ENCODE measurements around the gene RARRES1. TPM values are rescaled to one million over a fixed set of nuclear protein-coding genes. Genes with fewer than 3 reads are reported as not detected.

The RARRES1 gene
- total and polyA plus RNA-seq, 2 experiments from 2014 or later, result 0.10 to 0.82 TPM

DNA sequence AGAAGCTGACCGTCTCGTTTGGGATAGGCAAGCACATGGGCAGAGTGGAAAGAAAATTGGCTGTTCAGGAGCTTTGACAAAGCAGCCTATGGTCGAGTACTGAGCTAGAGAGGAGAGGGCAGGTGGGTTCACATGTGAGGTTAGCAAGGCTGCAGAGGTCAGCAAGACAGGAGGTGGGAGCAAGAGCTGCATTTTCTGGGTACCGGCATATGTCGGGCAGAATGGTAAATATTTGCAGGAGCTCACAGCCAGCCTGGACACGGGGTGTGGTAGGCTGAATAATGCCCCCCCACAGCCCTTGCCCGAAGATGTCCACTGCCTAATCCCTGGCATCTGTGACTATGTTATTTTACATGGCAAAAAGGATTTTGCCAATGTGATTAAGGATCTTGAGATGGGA lies 8.3 kb downstream of the RARRES1 start:
- no peaks in the 10 kb centered on the region for H3K27me3 ChIP-seq (ENCODE audit: insufficient read depth)
- TF ChIP-seq, protein P1, sequence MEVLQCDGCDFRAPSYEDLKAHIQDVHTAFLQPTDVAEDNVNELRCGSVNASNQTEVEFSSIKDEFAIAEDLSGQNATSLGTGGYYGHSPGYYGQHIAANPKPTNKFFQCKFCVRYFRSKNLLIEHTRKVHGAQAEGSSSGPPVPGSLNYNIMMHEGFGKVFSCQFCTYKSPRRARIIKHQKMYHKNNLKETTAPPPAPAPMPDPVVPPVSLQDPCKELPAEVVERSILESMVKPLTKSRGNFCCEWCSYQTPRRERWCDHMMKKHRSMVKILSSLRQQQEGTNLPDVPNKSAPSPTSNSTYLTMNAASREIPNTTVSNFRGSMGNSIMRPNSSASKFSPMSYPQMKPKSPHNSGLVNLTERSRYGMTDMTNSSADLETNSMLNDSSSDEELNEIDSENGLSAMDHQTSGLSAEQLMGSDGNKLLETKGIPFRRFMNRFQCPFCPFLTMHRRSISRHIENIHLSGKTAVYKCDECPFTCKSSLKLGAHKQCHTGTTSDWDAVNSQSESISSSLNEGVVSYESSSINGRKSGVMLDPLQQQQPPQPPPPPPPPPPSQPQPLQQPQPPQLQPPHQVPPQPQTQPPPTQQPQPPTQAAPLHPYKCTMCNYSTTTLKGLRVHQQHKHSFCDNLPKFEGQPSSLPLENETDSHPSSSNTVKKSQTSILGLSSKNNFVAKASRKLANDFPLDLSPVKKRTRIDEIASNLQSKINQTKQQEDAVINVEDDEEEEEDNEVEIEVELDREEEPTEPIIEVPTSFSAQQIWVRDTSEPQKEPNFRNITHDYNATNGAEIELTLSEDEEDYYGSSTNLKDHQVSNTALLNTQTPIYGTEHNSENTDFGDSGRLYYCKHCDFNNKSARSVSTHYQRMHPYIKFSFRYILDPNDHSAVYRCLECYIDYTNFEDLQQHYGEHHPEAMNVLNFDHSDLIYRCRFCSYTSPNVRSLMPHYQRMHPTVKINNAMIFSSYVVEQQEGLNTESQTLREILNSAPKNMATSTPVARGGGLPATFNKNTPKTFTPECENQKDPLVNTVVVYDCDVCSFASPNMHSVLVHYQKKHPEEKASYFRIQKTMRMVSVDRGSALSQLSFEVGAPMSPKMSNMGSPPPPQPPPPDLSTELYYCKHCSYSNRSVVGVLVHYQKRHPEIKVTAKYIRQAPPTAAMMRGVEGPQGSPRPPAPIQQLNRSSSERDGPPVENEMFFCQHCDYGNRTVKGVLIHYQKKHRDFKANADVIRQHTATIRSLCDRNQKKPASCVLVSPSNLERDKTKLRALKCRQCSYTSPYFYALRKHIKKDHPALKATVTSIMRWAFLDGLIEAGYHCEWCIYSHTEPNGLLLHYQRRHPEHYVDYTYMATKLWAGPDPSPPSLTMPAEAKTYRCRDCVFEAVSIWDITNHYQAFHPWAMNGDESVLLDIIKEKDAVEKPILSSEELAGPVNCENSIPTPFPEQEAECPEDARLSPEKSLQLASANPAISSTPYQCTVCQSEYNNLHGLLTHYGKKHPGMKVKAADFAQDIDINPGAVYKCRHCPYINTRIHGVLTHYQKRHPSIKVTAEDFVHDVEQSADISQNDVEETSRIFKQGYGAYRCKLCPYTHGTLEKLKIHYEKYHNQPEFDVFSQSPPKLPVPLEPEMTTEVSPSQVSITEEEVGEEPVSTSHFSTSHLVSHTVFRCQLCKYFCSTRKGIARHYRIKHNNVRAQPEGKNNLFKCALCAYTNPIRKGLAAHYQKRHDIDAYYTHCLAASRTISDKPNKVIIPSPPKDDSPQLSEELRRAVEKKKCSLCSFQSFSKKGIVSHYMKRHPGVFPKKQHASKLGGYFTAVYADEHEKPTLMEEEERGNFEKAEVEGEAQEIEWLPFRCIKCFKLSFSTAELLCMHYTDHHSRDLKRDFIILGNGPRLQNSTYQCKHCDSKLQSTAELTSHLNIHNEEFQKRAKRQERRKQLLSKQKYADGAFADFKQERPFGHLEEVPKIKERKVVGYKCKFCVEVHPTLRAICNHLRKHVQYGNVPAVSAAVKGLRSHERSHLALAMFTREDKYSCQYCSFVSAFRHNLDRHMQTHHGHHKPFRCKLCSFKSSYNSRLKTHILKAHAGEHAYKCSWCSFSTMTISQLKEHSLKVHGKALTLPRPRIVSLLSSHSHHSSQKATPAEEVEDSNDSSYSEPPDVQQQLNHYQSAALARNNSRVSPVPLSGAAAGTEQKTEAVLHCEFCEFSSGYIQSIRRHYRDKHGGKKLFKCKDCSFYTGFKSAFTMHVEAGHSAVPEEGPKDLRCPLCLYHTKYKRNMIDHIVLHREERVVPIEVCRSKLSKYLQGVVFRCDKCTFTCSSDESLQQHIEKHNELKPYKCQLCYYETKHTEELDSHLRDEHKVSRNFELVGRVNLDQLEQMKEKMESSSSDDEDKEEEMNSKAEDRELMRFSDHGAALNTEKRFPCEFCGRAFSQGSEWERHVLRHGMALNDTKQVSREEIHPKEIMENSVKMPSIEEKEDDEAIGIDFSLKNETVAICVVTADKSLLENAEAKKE (CRISPR knock-in tag; IDR thresholded peaks at IDR 0.05), result no peak
- TF ChIP-seq EZH2 (IDR thresholded peaks at IDR 0.05; ENCODE audit: low read depth, unreplicated experiment) (no peak), ZNF114 (CRISPR knock-in tag; IDR thresholded peaks at IDR 0.05) (no peak), NANOG (IDR thresholded peaks at IDR 0.05; ENCODE audit: borderline replicate concordance) (no peak), POLR2AphosphoS5 (IDR thresholded peaks at IDR 0.05; ENCODE audit: low read depth) (no peak), ZNF331 (CRISPR knock-in tag; IDR thresholded peaks at IDR 0.05; ENCODE audit: low read depth) (no peak), STAT1 (IDR thresholded peaks at IDR 0.05; ENCODE audit: unreplicated experiment) (no peak), CREB1 (CRISPR knock-in tag; IDR thresholded peaks at IDR 0.05; ENCODE audit: low read depth) (no peak), JUNB (IDR thresholded peaks at IDR 0.05; ENCODE audit: unreplicated experiment) (no peak), EZH2phosphoT487 (IDR thresholded peaks at IDR 0.05; ENCODE audit: unreplicated experiment) (no peak)
- TF ChIP-seq, protein P2, sequence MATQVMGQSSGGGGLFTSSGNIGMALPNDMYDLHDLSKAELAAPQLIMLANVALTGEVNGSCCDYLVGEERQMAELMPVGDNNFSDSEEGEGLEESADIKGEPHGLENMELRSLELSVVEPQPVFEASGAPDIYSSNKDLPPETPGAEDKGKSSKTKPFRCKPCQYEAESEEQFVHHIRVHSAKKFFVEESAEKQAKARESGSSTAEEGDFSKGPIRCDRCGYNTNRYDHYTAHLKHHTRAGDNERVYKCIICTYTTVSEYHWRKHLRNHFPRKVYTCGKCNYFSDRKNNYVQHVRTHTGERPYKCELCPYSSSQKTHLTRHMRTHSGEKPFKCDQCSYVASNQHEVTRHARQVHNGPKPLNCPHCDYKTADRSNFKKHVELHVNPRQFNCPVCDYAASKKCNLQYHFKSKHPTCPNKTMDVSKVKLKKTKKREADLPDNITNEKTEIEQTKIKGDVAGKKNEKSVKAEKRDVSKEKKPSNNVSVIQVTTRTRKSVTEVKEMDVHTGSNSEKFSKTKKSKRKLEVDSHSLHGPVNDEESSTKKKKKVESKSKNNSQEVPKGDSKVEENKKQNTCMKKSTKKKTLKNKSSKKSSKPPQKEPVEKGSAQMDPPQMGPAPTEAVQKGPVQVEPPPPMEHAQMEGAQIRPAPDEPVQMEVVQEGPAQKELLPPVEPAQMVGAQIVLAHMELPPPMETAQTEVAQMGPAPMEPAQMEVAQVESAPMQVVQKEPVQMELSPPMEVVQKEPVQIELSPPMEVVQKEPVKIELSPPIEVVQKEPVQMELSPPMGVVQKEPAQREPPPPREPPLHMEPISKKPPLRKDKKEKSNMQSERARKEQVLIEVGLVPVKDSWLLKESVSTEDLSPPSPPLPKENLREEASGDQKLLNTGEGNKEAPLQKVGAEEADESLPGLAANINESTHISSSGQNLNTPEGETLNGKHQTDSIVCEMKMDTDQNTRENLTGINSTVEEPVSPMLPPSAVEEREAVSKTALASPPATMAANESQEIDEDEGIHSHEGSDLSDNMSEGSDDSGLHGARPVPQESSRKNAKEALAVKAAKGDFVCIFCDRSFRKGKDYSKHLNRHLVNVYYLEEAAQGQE (IDR thresholded peaks at IDR 0.05; ENCODE audit: unreplicated experiment), result no peak
- TF ChIP-seq, protein P3, sequence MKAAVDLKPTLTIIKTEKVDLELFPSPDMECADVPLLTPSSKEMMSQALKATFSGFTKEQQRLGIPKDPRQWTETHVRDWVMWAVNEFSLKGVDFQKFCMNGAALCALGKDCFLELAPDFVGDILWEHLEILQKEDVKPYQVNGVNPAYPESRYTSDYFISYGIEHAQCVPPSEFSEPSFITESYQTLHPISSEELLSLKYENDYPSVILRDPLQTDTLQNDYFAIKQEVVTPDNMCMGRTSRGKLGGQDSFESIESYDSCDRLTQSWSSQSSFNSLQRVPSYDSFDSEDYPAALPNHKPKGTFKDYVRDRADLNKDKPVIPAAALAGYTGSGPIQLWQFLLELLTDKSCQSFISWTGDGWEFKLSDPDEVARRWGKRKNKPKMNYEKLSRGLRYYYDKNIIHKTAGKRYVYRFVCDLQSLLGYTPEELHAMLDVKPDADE (IDR thresholded peaks at IDR 0.05), result no peak
- TF ChIP-seq, protein P4, sequence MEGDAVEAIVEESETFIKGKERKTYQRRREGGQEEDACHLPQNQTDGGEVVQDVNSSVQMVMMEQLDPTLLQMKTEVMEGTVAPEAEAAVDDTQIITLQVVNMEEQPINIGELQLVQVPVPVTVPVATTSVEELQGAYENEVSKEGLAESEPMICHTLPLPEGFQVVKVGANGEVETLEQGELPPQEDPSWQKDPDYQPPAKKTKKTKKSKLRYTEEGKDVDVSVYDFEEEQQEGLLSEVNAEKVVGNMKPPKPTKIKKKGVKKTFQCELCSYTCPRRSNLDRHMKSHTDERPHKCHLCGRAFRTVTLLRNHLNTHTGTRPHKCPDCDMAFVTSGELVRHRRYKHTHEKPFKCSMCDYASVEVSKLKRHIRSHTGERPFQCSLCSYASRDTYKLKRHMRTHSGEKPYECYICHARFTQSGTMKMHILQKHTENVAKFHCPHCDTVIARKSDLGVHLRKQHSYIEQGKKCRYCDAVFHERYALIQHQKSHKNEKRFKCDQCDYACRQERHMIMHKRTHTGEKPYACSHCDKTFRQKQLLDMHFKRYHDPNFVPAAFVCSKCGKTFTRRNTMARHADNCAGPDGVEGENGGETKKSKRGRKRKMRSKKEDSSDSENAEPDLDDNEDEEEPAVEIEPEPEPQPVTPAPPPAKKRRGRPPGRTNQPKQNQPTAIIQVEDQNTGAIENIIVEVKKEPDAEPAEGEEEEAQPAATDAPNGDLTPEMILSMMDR (conservative IDR thresholded peaks at IDR 0.05; ENCODE audit: low read depth in 2 of 2), result no peak
- H3K27ac Mint-ChIP-seq, result no peak overlapping the region
- peaks cover 5% of the 10 kb centered on the region; the same call in 1 of the 2 replicates for H3K4me1 ChIP-seq (ENCODE audit: insufficient read depth)
- no peaks in the 10 kb centered on the region for H3F3A ChIP-seq (replicated peaks; ENCODE audit: low read depth)
- DNase-seq (ENCODE audit: low spot score) (no peak), ATAC-seq (no peak)
- H3K36me3 Mint-ChIP-seq (ENCODE audit: low read depth), result peaks cover 18% of the 10 kb centered on the region
- no peaks in the 10 kb centered on the region for H3K9me2 ChIP-seq (ENCODE audit: insufficient read depth)
- no peak overlapping the region for H3K27ac ChIP-seq (ENCODE audit: low read depth)
- no peaks in the 10 kb centered on the region for H3K9me3 Mint-ChIP-seq
- no peaks in the 10 kb centered on the region for H3K36me3 ChIP-seq (ENCODE audit: insufficient read depth)
- no peaks in the 10 kb centered on the region; the same call in 1 of the 2 replicates for H4K20me1 ChIP-seq (replicated peaks; ENCODE audit: insufficient read depth)
- H3K4me2 ChIP-seq, result no peak overlapping the region
- peaks cover 4% of the 10 kb centered on the region for H3K27me3 Mint-ChIP-seq (ENCODE audit: insufficient read depth, low read depth, poor library complexity)
- peaks cover 16% of the 10 kb centered on the region for H3K4me1 Mint-ChIP-seq
- no peak overlapping the region for H3K4me3 Mint-ChIP-seq
- H3K79me2 ChIP-seq (replicated peaks; ENCODE audit: insufficient read depth), result no peaks in the 10 kb centered on the region
- H3K4me3 ChIP-seq, result no peak overlapping the region
- H2AFZ ChIP-seq, result no peak overlapping the region

All from GM23338 (cell line).